GM19397 (cell line): ENCODE data around the gene SMIM41.
"Not testable (repeated sequence)": the region's sequence is repeated elsewhere in the genome, so short reads cannot be mapped to it uniquely, and the experiment has no call there.

Experiments used
- ATAC-seq: cut with Tn5 transposase; IDR thresholded peaks from one replicate; pipeline ENCODE4 v1.9.1; 2021; ENCODE audit warnings: mild to moderate bottlenecking, moderate library complexity; ENCODE audit not compliant: unreplicated experiment

The SMIM41 gene

GRCh38 chr12:52084491-52085231, 5.2 kb downstream of the SMIM41 start:
- ATAC-seq = no peak

- no peak for ATAC-seq
Measured at GRCh38 chr12:52085682-52086180, 6.2 kb downstream of the SMIM41 start.

- ATAC-seq = no peak
Measured at GRCh38 chr12:52086366-52086765, 6.9 kb downstream of the SMIM41 start.

GRCh38 chr12:52086944-52087835, 7.7 kb downstream of the SMIM41 start:
- ATAC-seq = no peak

GRCh38 chr12:52087961-52088820, 8.7 kb downstream of the SMIM41 start:
- ATAC-seq = peak; percentile 61

- ATAC-seq = no peak
Measured at GRCh38 chr12:52089491-52089890, 10.0 kb downstream of the SMIM41 start.

GRCh38 chr12:52090291-52090690, 10.8 kb downstream of the SMIM41 start:
- no peak for ATAC-seq

- ATAC-seq = no peak
Measured at GRCh38 chr12:52091061-52091460, 11.6 kb downstream of the SMIM41 start.

- ATAC-seq = no peak
Measured at GRCh38 chr12:52091869-52092268, 12.4 kb downstream of the SMIM41 start.

GRCh38 chr12:52093346-52093745, 13.8 kb downstream of the SMIM41 start:
- no peak for ATAC-seq

- no peak for ATAC-seq
Measured at GRCh38 chr12:52096332-52097044, 17.0 kb downstream of the SMIM41 start.

- ATAC-seq = no peak
Measured at GRCh38 chr12:52097045-52097666, 17.7 kb downstream of the SMIM41 start.

GRCh38 chr12:52104431-52105089, 25.1 kb downstream of the SMIM41 start:
- ATAC-seq = not testable (repeated sequence)

GRCh38 chr12:52116222-52117125, 37.0 kb downstream of the SMIM41 start:
- ATAC-seq = not testable (repeated sequence)

- peak; percentile 27 for ATAC-seq
Measured at GRCh38 chr12:52117806-52118475, 38.4 kb downstream of the SMIM41 start.

- ATAC-seq = no peak
Measured at GRCh38 chr12:52119398-52120254, 40.1 kb downstream of the SMIM41 start.
